GM21576 (cell line): ENCODE measurements around the gene FGF14.
"Not testable (repeated sequence)": the region's sequence is repeated elsewhere in the genome, so short reads cannot be mapped to it uniquely, and the experiment has no call there.

Source experiments
- ATAC-seq: cut with Tn5 transposase; IDR thresholded peaks from one replicate; pipeline ENCODE4 v1.9.1; 2021; ENCODE audit warnings: mild to moderate bottlenecking, moderate library complexity; ENCODE audit not compliant: unreplicated experiment

Gene FGF14

GRCh38 chr13:102141625-102142472 is 260.0 kb downstream of the FGF14 start:
- no peak for ATAC-seq

- ATAC-seq, result no peak
These were observed 262.2 kb downstream of the FGF14 start for GRCh38 chr13:102139626-102140025.

GRCh38 chr13:102138635-102139190 is 263.1 kb downstream of the FGF14 start:
- no peak for ATAC-seq

- not testable (repeated sequence) for ATAC-seq
These were observed 263.9 kb downstream of the FGF14 start for GRCh38 chr13:102137904-102138303.

GRCh38 chr13:102136735-102137296 is 265.0 kb downstream of the FGF14 start:
- no peak for ATAC-seq

GRCh38 chr13:102132777-102133295 is 269.0 kb downstream of the FGF14 start:
- ATAC-seq, result no peak

GRCh38 chr13:102131246-102131645 is 270.6 kb downstream of the FGF14 start:
- ATAC-seq, result no peak

- peak; percentile 68 for ATAC-seq
These were observed 273.5 kb downstream of the FGF14 start for GRCh38 chr13:102128216-102128810.

- no peak for ATAC-seq
These were observed 274.7 kb downstream of the FGF14 start for GRCh38 chr13:102127153-102127552.

GRCh38 chr13:102122147-102122546 is 279.7 kb downstream of the FGF14 start:
- ATAC-seq, result no peak

GRCh38 chr13:102117175-102117831 is 284.5 kb downstream of the FGF14 start:
- no peak for ATAC-seq

GRCh38 chr13:102103469-102103868 is 298.4 kb downstream of the FGF14 start:
- ATAC-seq, result no peak

- no peak for ATAC-seq
These were observed 301.6 kb downstream of the FGF14 start for GRCh38 chr13:102100234-102100633.

GRCh38 chr13:102097708-102098107 is 304.1 kb downstream of the FGF14 start:
- ATAC-seq, result no peak

GRCh38 chr13:102093288-102093687 is 308.6 kb downstream of the FGF14 start:
- not testable (repeated sequence) for ATAC-seq

GRCh38 chr13:102091231-102091630 is 310.6 kb downstream of the FGF14 start:
- no peak for ATAC-seq

GRCh38 chr13:102090532-102090931 is 311.3 kb downstream of the FGF14 start:
- ATAC-seq, result no peak

- no peak for ATAC-seq
These were observed 312.1 kb downstream of the FGF14 start for GRCh38 chr13:102089722-102090121.

- ATAC-seq, result no peak
These were observed 312.7 kb downstream of the FGF14 start for GRCh38 chr13:102089177-102089576.

GRCh38 chr13:102073251-102073650 is 328.6 kb downstream of the FGF14 start:
- ATAC-seq, result no peak

GRCh38 chr13:102071711-102072110 is 330.1 kb downstream of the FGF14 start:
- no peak for ATAC-seq
